HepG2 (cell line): ENCODE data around the gene IFNA21. TPM values are rescaled to one million over a fixed set of nuclear protein-coding genes. Genes with fewer than 3 reads are reported as not detected.

ENCODE experiments used
- ARID4A ChIP-seq: sonication (generic); formaldehyde crosslinking; IDR thresholded peaks from 2 replicates; pipeline ENCODE4 v1.5.0; 2020; ENCODE audit warnings: mild to moderate bottlenecking, missing genetic modification reagents, borderline replicate concordance
- ATF7-NPFF ChIP-seq: sonication (generic); formaldehyde crosslinking; IDR thresholded peaks from 2 replicates; pipeline ENCODE4 v1.8.1; 2023; ENCODE audit warnings: mild to moderate bottlenecking, low read depth, missing genetic modification reagents, moderate library complexity
- CREB3 ChIP-seq: sonication (generic); formaldehyde crosslinking; IDR thresholded peaks from 2 replicates; pipeline ENCODE4 v1.5.0; 2020; ENCODE audit warnings: missing genetic modification reagents
- FOXK1 ChIP-seq: sonication (generic); formaldehyde crosslinking; IDR thresholded peaks from 2 replicates; pipeline ENCODE4 v1.4.0; 2020; ENCODE audit warnings: low read depth, missing genetic modification reagents, borderline replicate concordance
- FOXP1 ChIP-seq, 2 experiments: fragments of 450-650 bp in 1 of 2; IDR thresholded peaks; 2 replicates each; pipeline ENCODE4 v1.6.1; 2017 to 2018; ENCODE audit warnings: antibody characterized with exemption in 1 of 2
- KDM5B ChIP-seq: sonication (generic); formaldehyde crosslinking; IDR thresholded peaks from 2 replicates; pipeline ENCODE4 v1.4.0; 2020; ENCODE audit warnings: missing genetic modification reagents, mild to moderate bottlenecking, borderline replicate concordance
- TERF1 ChIP-seq: sonication (generic); formaldehyde crosslinking; IDR thresholded peaks from 2 replicates; pipeline ENCODE4 v1.8.0; 2022; ENCODE audit warnings: mild to moderate bottlenecking, missing genetic modification reagents, moderate library complexity
- WIZ ChIP-seq: sonication (generic); formaldehyde crosslinking; IDR thresholded peaks from 2 replicates; pipeline ENCODE4 v1.5.1; 2020; ENCODE audit warnings: mild to moderate bottlenecking, missing genetic modification reagents
- ZBTB38 ChIP-seq: sonication (generic); formaldehyde crosslinking; IDR thresholded peaks from 2 replicates; pipeline ENCODE4 v1.5.1; 2020; ENCODE audit warnings: mild to moderate bottlenecking, missing genetic modification reagents
- ZNF761 ChIP-seq: sonication (generic); formaldehyde crosslinking; conservative IDR thresholded peaks from 2 replicates; pipeline ENCODE4 v1.4.0; 2020; ENCODE audit warnings: mild to moderate bottlenecking, missing genetic modification reagents
- polyA plus RNA-seq, 8 experiments: library from polyadenylated mRNA; depleted of rRNA in 3 of 8; stranded (reverse) in 7 of 8; unstranded in 1 of 8; fragments of >200 nt; fragmentation: Illumina TruSeq in 4 of 8; extraction: Trizol in 4 of 8; gene quantifications; 2 replicates each; pipeline versions ENCODE4 v1.2.1 to v1.2.3, GENCODE V29; 2011 to 2016; ENCODE audit warnings: low read depth in 4 of 8, missing spikeins in 1 of 8, mixed read lengths in 1 of 8; ENCODE audit not compliant: insufficient read depth in 1 of 8
- total RNA-seq, 5 experiments: library from RNA; depleted of rRNA; stranded (reverse); fragments of >200 nt; fragmentation: Illumina TruSeq; extraction: Trizol; gene quantifications; 2 replicates each; pipeline ENCODE4 v1.2.3, GENCODE V29; 2016; ENCODE audit warnings: low read depth in 1 of 5
- TF ChIP-seq, protein P1 (sequence below): sonication (generic); formaldehyde crosslinking; IDR thresholded peaks from 2 replicates; pipeline ENCODE4 v1.4.0; 2020; ENCODE audit warnings: missing genetic modification reagents, borderline replicate concordance
- TF ChIP-seq, protein P2 (sequence below): sonication (generic); formaldehyde crosslinking; IDR thresholded peaks from 2 replicates; pipeline ENCODE4 v1.4.0; 2020; ENCODE audit warnings: missing genetic modification reagents

Gene IFNA21
- total and polyA plus RNA-seq, 2 of the 13 experiments (the other 11 are each of a cell fraction or from before 2014, with no cell fraction given) = not detected

GRCh38 chr9:21160178-21160577, 6.3 kb downstream of the IFNA21 start (continued):
- TF ChIP-seq ARID4A (no peak), FOXK1 (CRISPR knock-in tag) (no peak), ATF7-NPFF (CRISPR knock-in tag) (no peak), ZNF761 (CRISPR knock-in tag) (no peak), WIZ (CRISPR knock-in tag) (no peak), TERF1 (CRISPR knock-in tag) (no peak), KDM5B (no peak), CREB3 (CRISPR knock-in tag) (no peak), FOXP1 (IDR thresholded peaks at IDR 0.05) (no peak), FOXP1 (CRISPR knock-in tag; IDR thresholded peaks at IDR 0.05) (no peak), ZBTB38 (no peak)
- TF ChIP-seq, protein P1, sequence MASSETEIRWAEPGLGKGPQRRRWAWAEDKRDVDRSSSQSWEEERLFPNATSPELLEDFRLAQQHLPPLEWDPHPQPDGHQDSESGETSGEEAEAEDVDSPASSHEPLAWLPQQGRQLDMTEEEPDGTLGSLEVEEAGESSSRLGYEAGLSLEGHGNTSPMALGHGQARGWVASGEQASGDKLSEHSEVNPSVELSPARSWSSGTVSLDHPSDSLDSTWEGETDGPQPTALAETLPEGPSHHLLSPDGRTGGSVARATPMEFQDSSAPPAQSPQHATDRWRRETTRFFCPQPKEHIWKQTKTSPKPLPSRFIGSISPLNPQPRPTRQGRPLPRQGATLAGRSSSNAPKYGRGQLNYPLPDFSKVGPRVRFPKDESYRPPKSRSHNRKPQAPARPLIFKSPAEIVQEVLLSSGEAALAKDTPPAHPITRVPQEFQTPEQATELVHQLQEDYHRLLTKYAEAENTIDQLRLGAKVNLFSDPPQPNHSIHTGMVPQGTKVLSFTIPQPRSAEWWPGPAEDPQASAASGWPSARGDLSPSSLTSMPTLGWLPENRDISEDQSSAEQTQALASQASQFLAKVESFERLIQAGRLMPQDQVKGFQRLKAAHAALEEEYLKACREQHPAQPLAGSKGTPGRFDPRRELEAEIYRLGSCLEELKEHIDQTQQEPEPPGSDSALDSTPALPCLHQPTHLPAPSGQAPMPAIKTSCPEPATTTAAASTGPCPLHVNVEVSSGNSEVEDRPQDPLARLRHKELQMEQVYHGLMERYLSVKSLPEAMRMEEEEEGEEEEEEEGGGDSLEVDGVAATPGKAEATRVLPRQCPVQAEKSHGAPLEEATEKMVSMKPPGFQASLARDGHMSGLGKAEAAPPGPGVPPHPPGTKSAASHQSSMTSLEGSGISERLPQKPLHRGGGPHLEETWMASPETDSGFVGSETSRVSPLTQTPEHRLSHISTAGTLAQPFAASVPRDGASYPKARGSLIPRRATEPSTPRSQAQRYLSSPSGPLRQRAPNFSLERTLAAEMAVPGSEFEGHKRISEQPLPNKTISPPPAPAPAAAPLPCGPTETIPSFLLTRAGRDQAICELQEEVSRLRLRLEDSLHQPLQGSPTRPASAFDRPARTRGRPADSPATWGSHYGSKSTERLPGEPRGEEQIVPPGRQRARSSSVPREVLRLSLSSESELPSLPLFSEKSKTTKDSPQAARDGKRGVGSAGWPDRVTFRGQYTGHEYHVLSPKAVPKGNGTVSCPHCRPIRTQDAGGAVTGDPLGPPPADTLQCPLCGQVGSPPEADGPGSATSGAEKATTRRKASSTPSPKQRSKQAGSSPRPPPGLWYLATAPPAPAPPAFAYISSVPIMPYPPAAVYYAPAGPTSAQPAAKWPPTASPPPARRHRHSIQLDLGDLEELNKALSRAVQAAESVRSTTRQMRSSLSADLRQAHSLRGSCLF (CRISPR knock-in tag) = no peak
- TF ChIP-seq, protein P2, sequence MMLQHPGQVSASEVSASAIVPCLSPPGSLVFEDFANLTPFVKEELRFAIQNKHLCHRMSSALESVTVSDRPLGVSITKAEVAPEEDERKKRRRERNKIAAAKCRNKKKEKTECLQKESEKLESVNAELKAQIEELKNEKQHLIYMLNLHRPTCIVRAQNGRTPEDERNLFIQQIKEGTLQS (CRISPR knock-in tag) = no peak
